ENCODE results near the gene TTLL10.

The TTLL10 gene

GRCh38 chr1:1212780-1213344 is 39.2 kb downstream of the TTLL10 start:
- peaks cover 6% of the 10 kb centered on the region for H3K36me3 Mint-ChIP-seq
- H3K27me3 Mint-ChIP-seq, result no peaks in the 10 kb centered on the region
- H3K4me3 Mint-ChIP-seq, result peak overlapping the region; percentile 67
- H3K9me3 Mint-ChIP-seq, result no peaks in the 10 kb centered on the region
- peaks cover 38% of the 10 kb centered on the region for H3K4me1 Mint-ChIP-seq
- H3K27ac Mint-ChIP-seq, result no peak overlapping the region

- Mint-ChIP-seq H3K4me1 (peaks cover 30% of the 10 kb centered on the region), H3K36me3 (peaks cover 8% of the 10 kb centered on the region), H3K4me3 (peak within 1 kb of the TSS; percentile 73), H3K27me3 (no peaks in the 10 kb centered on the region), H3K9me3 (no peaks in the 10 kb centered on the region), H3K27ac (peak within 1 kb of the TSS; percentile 68)
Measured at GRCh38 chr1:1213345-1214265, 39.9 kb downstream of the TTLL10 start, which contains the start of gene TNFRSF4. TSS of gene TNFRSF4 (minus strand) at chr1:1214153. CDS start at chr1:1214127, 26 bp downstream.

DNA sequence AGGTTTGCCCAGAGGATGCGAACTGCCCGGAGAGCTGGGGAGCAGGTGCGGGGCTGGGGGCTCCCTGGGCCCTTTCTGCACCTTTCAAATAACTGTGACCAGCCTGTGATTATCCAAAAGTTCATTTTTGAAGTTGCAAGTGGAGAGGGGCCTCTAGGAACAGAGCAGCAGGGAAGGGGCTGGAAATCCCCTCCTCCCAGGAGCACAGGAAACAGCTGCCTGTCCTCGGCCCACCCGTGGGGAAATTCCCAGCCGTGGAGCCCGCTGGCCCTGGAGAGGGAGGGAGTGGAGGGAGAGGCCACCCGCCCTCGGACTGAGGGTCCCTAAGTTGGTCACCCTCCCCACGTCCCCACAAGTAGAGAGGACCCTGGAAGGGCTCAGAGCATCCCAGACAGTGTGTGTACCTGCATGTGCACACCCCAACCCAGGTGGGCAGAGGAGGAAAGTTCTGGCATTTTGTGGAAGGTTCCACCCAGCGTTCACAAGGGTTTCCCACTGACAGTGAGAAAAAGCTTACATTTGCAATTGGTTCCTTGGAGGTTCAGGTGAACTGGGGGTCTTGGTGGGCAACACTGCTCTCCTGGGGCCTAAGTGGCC is 41.5 kb downstream of the TTLL10 start:
- H3K4me1 Mint-ChIP-seq, result peaks cover 22% of the 10 kb centered on the region
- H3K27ac Mint-ChIP-seq, result no peak overlapping the region
- H3K27me3 Mint-ChIP-seq, result no peaks in the 10 kb centered on the region
- H3K4me3 Mint-ChIP-seq, result peak overlapping the region; percentile 73
- H3K36me3 Mint-ChIP-seq, result peaks cover 8% of the 10 kb centered on the region
- H3K9me3 Mint-ChIP-seq, result no peaks in the 10 kb centered on the region

GRCh38 chr1:1215881-1216605 is 42.4 kb downstream of the TTLL10 start:
- peaks cover 21% of the 10 kb centered on the region for H3K4me1 Mint-ChIP-seq
- peaks cover 9% of the 10 kb centered on the region for H3K36me3 Mint-ChIP-seq
- H3K27ac Mint-ChIP-seq, result no peak overlapping the region
- H3K4me3 Mint-ChIP-seq, result no peak overlapping the region
- H3K9me3 Mint-ChIP-seq, result no peaks in the 10 kb centered on the region
- no peaks in the 10 kb centered on the region for H3K27me3 Mint-ChIP-seq

DNA sequence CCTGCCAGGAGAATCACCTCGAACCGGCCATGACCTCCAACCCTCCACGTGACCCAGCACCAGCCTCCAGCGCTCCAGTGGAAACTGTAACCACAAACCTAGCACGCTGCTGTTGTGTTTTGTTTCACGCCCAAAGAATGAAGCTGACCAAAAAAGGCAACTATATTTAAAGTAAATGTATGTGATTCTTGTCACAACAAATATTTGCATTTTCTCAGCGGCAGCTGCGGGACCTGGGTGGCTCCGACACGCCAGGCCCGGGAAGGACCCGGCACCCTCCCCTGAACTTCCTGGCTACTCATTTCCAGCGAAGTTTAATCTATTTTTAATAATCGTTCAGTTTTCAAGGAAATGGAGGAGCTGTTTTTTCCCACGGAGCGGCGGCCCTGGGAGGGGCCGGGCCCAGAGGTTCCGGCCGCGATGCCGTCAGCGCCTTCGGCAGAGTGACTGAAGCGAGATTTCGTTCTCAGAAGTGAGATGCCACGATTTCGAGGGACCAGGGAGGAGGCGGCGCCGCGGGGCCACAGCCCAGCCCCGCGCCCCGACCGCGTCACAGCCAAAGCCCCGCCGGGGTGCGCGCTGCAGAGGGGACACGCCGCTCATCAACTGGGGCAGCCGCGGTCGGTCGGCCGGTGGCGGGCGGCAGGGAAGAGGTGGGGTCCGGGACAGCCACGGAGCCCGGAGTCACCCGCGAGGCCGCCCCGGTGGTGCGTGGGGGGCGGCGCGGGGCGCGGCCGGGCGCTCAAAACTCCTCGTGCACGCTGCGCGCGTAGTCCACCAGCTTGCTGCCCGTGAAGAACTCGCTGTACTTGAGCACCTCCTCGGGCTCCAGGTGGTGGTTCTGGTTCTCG is 43.3 kb downstream of the TTLL10 start:
- H3K4me1 Mint-ChIP-seq, result peaks cover 23% of the 10 kb centered on the region
- H3K4me3 Mint-ChIP-seq, result no peak overlapping the region
- no peaks in the 10 kb centered on the region for H3K9me3 Mint-ChIP-seq
- peak overlapping the region; percentile 77 for H3K27ac Mint-ChIP-seq
- peaks cover 7% of the 10 kb centered on the region for H3K36me3 Mint-ChIP-seq
- no peaks in the 10 kb centered on the region for H3K27me3 Mint-ChIP-seq

GRCh38 chr1:1217621-1218523 is 44.2 kb downstream of the TTLL10 start:
- no peaks in the 10 kb centered on the region for H3K9me3 Mint-ChIP-seq
- no peak overlapping the region for H3K27ac Mint-ChIP-seq
- no peaks in the 10 kb centered on the region for H3K27me3 Mint-ChIP-seq
- H3K4me3 Mint-ChIP-seq, result no peak overlapping the region
- peaks cover 26% of the 10 kb centered on the region for H3K4me1 Mint-ChIP-seq
- peaks cover 8% of the 10 kb centered on the region for H3K36me3 Mint-ChIP-seq

DNA sequence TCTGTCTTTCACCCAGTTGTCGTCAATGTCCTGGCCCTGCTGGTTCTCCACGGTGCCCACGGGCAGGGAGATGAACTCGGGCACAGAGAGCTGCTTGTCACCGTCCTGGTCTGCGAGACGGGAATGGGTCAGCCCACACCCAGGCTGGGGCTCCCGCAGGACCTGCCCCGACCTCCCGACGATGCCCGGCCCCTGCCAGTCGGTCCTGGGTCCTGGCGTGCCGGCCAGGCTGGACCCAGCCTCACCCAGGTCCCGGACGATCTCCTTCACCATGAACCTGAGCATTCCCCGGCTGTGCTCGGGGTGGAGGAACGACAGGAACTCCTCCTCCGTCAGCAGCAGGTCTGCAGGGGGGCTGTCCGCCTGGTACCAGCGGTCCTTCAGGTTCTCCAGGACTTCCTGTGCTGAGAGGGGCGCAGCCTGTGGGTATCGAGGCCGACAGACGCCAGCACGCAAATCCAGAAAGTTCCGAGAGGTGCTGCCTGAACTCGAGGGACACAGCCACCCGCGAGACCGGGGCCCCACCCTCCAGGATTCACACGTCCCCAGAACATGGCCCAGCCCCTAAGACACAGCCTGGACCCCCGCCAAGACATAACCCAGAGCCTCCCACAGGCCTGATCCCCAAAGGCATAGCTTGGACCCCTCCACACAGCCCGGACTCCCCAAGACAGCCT is 45.0 kb downstream of the TTLL10 start:
- Mint-ChIP-seq H3K4me3 (no peak overlapping the region), H3K36me3 (peaks cover 12% of the 10 kb centered on the region), H3K4me1 (peaks cover 30% of the 10 kb centered on the region), H3K9me3 (no peaks in the 10 kb centered on the region), H3K27ac (no peak overlapping the region), H3K27me3 (no peaks in the 10 kb centered on the region)

DNA sequence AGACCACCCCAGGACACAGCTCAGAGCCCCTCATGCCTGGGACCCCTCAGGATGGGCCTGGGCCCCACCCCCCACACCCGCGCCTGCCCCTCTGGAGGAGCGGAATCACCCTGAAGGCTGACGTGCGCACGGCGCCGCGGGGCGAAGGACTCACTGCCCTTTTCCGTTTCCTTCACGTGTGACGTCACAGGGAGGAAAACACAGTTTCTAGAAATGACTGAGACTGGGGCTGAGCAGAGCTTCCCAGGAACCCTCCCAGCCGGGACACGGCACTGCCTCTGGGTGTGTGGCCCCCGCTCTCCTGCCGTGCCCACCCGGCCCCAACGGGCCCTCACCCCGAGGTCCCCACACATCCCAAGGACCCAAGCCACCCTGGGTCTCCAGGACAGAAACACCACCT is 45.7 kb downstream of the TTLL10 start:
- Mint-ChIP-seq H3K27ac (no peak overlapping the region), H3K4me1 (peaks cover 28% of the 10 kb centered on the region), H3K27me3 (no peaks in the 10 kb centered on the region), H3K4me3 (no peak overlapping the region), H3K36me3 (peaks cover 12% of the 10 kb centered on the region), H3K9me3 (no peaks in the 10 kb centered on the region)

- Mint-ChIP-seq H3K27ac (no peak overlapping the region), H3K4me1 (peaks cover 21% of the 10 kb centered on the region), H3K4me3 (no peak overlapping the region), H3K27me3 (no peaks in the 10 kb centered on the region), H3K36me3 (peaks cover 13% of the 10 kb centered on the region), H3K9me3 (no peaks in the 10 kb centered on the region)
Measured at GRCh38 chr1:1220197-1220596, 46.5 kb downstream of the TTLL10 start.

DNA sequence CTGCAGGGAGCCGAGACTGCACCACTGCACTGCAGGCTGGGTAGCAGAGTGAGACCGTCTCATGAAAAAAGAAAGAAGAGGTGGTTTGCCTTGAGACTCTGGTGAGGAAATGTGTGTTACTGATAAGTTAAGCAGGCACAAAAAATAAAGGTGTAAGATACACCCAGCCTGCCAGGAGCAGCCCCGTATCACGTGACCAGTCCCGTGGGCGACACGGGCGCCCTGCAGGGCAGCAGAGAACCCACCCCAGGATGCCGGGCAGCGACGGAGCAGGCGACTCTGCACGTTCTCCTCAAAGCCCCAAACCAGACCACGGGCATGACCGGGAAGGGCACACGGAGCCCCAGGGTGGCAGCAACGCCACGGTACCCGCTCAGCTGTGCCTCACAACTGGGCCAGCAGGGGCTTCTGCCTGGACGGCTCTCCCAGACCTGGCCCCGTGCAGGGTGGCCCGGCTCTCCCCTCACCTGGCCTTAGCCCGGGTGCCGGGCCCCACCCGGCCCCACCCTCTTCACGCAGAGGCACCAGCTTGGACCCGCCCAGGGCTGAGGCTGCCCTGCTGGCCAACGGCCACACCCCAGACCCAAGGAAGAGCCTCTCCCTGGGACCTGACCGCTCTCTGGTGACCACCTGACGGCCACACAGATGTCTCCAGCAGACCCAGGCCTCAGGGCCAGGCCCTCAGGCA is 48.4 kb downstream of the TTLL10 start:
- peaks cover 16% of the 10 kb centered on the region for H3K36me3 Mint-ChIP-seq
- peaks cover 19% of the 10 kb centered on the region for H3K4me1 Mint-ChIP-seq
- no peaks in the 10 kb centered on the region for H3K9me3 Mint-ChIP-seq
- no peaks in the 10 kb centered on the region for H3K27me3 Mint-ChIP-seq
- H3K4me3 Mint-ChIP-seq, result no peak overlapping the region
- H3K27ac Mint-ChIP-seq, result no peak overlapping the region

DNA sequence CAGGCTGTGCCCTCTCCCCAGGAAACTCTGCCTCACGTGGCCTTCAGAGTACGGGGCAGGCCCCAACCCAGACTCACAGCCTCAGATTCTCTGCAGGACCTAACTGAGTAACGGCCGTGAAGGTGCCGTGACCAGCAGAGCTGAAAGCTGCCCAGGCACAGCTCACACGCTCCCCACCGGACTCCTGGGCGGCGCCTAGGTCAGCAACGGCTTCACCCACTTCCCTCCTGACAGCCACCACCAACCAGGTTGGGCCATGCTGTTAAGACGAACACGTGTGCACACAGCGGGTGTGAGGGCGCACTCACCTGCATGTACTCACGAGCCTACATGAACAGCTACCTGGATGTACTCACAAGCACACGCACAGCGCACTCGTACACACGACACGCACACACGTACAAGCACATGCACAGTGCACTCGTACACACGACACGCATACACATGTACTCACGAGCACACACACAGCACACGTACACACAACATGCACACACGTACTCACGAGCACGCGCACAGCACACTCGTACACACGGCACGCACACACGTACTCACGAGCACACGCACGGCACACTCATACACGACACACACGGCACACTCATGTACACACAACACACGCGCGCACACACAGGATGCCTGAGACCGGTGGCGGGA is 49.0 kb downstream of the TTLL10 start:
- Mint-ChIP-seq H3K27ac (peak overlapping the region; percentile 41), H3K27me3 (no peaks in the 10 kb centered on the region), H3K4me1 (peaks cover 19% of the 10 kb centered on the region), H3K9me3 (no peaks in the 10 kb centered on the region), H3K36me3 (peaks cover 14% of the 10 kb centered on the region), H3K4me3 (no peak overlapping the region)

DNA sequence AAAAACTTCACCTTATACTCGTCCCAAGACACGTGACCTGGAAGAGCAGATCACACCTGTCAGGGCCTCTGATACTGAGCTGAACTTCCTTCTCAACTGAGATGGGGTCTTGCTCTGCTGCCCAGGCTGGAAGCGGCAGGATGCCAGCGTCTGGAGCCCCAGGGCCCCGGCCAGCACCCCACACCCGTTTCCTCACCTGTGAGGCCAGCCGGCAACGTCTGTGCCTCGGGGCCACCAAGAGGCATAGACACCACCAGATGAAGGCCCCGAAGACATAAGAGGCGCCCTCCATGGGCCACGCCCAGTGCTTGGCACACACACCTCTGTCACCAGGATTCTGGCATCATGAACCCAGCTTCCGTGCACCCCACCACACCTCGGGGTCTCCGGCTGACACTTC is 49.6 kb downstream of the TTLL10 start:
- Mint-ChIP-seq H3K27me3 (no peaks in the 10 kb centered on the region), H3K36me3 (peaks cover 13% of the 10 kb centered on the region), H3K27ac (no peak overlapping the region), H3K4me1 (peaks cover 19% of the 10 kb centered on the region), H3K9me3 (no peaks in the 10 kb centered on the region), H3K4me3 (no peak overlapping the region)

DNA sequence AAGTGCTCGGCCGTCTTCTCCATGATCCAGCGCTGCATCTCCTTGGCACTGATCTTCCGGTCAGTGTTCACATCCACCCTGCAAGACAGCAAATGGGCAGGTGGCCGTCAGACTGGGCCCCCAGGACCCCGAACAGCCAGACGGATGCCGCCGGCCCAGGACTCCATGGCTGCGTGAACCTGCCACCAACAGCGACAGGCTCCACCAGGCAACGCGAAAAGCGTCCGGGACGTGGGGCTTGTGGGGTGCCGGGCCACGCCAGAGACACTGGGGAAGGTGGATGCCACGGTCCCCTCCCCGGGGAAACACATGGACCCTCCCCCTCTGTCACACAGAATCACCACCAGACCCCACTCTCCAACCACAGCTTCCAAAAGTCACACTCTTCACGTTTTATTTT is 50.2 kb downstream of the TTLL10 start:
- peaks cover 12% of the 10 kb centered on the region for H3K36me3 Mint-ChIP-seq
- peaks cover 19% of the 10 kb centered on the region for H3K4me1 Mint-ChIP-seq
- H3K27me3 Mint-ChIP-seq, result no peaks in the 10 kb centered on the region
- no peak overlapping the region for H3K4me3 Mint-ChIP-seq
- H3K9me3 Mint-ChIP-seq, result no peaks in the 10 kb centered on the region
- no peak overlapping the region for H3K27ac Mint-ChIP-seq
